Testis (tissue), 2 donors: Measurements from ENCODE around the gene RNF31.

Experiments used
- CTCF ChIP-seq, 3 experiments: fragments of 450-650 bp in 2 of 3; fragments of 200-600 bp in 1 of 3; sonication (generic) in 1 of 3; IDR thresholded peaks; one replicate each; pipeline ENCODE4 v1.5.1; 2016 to 2019; ENCODE audit warnings: antibody characterized with exemption in 3 of 3, mild to moderate bottlenecking in 2 of 3, moderate library complexity in 1 of 3
- POLR2A ChIP-seq: fragments of 450-650 bp; IDR thresholded peaks from one replicate; pipeline ENCODE4 v1.6.1; 2017; ENCODE audit warnings: antibody characterized with exemption, mild to moderate bottlenecking, moderate library complexity

- TF ChIP-seq POLR2A (no peak), CTCF (IDR thresholded peaks at IDR 0.05) (no peak)
These were observed 16.9 kb upstream of the RNF31 start, which contains the start of gene FITM1 for GRCh38 chr14:24130380-24130716.
